ENCODE results near the gene SLCO2B1. TPM values are rescaled to one million over a fixed set of nuclear protein-coding genes. Genes with fewer than 3 reads are reported as not detected.

The SLCO2B1 gene
- total and polyA plus RNA-seq, 4 experiments from 2014 or later: 2.4 to 2.8 TPM; not detected in 2

GRCh38 chr11:75194147-75194546, 43.2 kb downstream of the SLCO2B1 start:
- Histone ChIP-seq H3K27ac (ENCODE audit: low read depth, low read length) (no peak overlapping the region), H3K27me3 (ENCODE audit: insufficient read depth, low read length) (no peaks in the 10 kb centered on the region), H3K4me3 (ENCODE audit: low read length in 2 of 2) (no peak overlapping the region), H3K9me3 (ENCODE audit: control insufficient read depth in 1 of 2, low read length in 2 of 2) (no peaks in the 10 kb centered on the region), H3K4me1 (ENCODE audit: insufficient read depth, low read length) (no peaks in the 10 kb centered on the region), H3K36me3 (ENCODE audit: insufficient read depth, low read length) (no peaks in the 10 kb centered on the region)
- ChIA-PET POLR2A (ENCODE audit: partially characterized antibody) (no interaction called here), CTCF (ENCODE audit: partially characterized antibody) (interaction anchor here (1.1 to 3.7 kb wide), 3 partner anchors 9 to 54 kb away, joined by 3 to 37 read pairs (median 27); no protein-coding TSS in a partner anchor)
- no peaks in the 10 kb centered on the region for H3K36me3 Mint-ChIP-seq
- intact Hi-C loops (cut with micrococcal nuclease): no loop called here
- peaks cover 0 to 1% of the 10 kb centered on the region in 2 donors for H3K27me3 Mint-ChIP-seq
- H3K4me1 Mint-ChIP-seq: no peaks in the 10 kb centered on the region
- H3K27ac Mint-ChIP-seq: no peak overlapping the region
- no peak for DNase-seq
- H3K9me3 Mint-ChIP-seq: peaks cover 0 to 1% (median 0%) of the 10 kb centered on the region in 8 donors
- no peak overlapping the region for H3K4me3 Mint-ChIP-seq

GRCh38 chr11:75195167-75195962, 44.5 kb downstream of the SLCO2B1 start:
- H3K27me3 ChIP-seq (ENCODE audit: insufficient read depth, low read length): no peaks in the 10 kb centered on the region
- H3K27me3 Mint-ChIP-seq: peaks cover 0 to 1% of the 10 kb centered on the region in 2 donors
- no peaks in the 10 kb centered on the region for H3K4me1 ChIP-seq (ENCODE audit: insufficient read depth, low read length)
- CTCF ChIA-PET (ENCODE audit: partially characterized antibody): interaction anchor here (3.0 to 3.7 kb wide), 2 partner anchors 10 to 55 kb away, joined by 27 to 37 read pairs; no protein-coding TSS in a partner anchor
- POLR2A ChIA-PET (ENCODE audit: partially characterized antibody): no interaction called here
- no peaks in the 10 kb centered on the region for H3K36me3 ChIP-seq (ENCODE audit: insufficient read depth, low read length)
- no peak overlapping the region for H3K27ac ChIP-seq (ENCODE audit: low read depth, low read length)
- intact Hi-C loops (cut with micrococcal nuclease): no loop called here
- H3K4me3 ChIP-seq (ENCODE audit: low read length in 2 of 2): no peak overlapping the region
- peaks cover 0 to 1% (median 0%) of the 10 kb centered on the region in 8 donors for H3K9me3 Mint-ChIP-seq
- no peak overlapping the region for H3K27ac Mint-ChIP-seq
- H3K36me3 Mint-ChIP-seq: no peaks in the 10 kb centered on the region
- DNase-seq: no peak
- H3K4me3 Mint-ChIP-seq: no peak overlapping the region
- no peaks in the 10 kb centered on the region for H3K4me1 Mint-ChIP-seq
- no peaks in the 10 kb centered on the region for H3K9me3 ChIP-seq (ENCODE audit: control insufficient read depth in 1 of 2, low read length in 2 of 2)

GRCh38 chr11:75196426-75196825, 45.5 kb downstream of the SLCO2B1 start:
- Mint-ChIP-seq H3K27ac (no peak overlapping the region), H3K27me3 (peaks cover 0 to 6% of the 10 kb centered on the region in 2 donors), H3K4me1 (no peaks in the 10 kb centered on the region), H3K4me3 (no peak overlapping the region), H3K36me3 (no peaks in the 10 kb centered on the region), H3K9me3 (peaks cover 0 to 1% (median 0%) of the 10 kb centered on the region in 8 donors)
- Histone ChIP-seq H3K4me3 (ENCODE audit: low read length in 2 of 2) (no peak overlapping the region), H3K27ac (ENCODE audit: low read depth, low read length) (no peak overlapping the region), H3K27me3 (ENCODE audit: insufficient read depth, low read length) (no peaks in the 10 kb centered on the region), H3K36me3 (ENCODE audit: insufficient read depth, low read length) (no peaks in the 10 kb centered on the region), H3K4me1 (ENCODE audit: insufficient read depth, low read length) (no peaks in the 10 kb centered on the region), H3K9me3 (ENCODE audit: control insufficient read depth in 1 of 2, low read length in 2 of 2) (no peaks in the 10 kb centered on the region)
- DNase-seq: no peak
- intact Hi-C loops (cut with micrococcal nuclease): no loop called here
- POLR2A ChIA-PET (ENCODE audit: partially characterized antibody): no interaction called here
- CTCF ChIA-PET (ENCODE audit: partially characterized antibody): interaction anchor here (0.8 to 3.7 kb wide), 3 partner anchors 9 to 56 kb away, joined by 3 to 37 read pairs (median 27); no protein-coding TSS in a partner anchor

GRCh38 chr11:75197512-75198277, 46.8 kb downstream of the SLCO2B1 start:
- no peak overlapping the region for H3K4me3 Mint-ChIP-seq
- POLR2A ChIA-PET (ENCODE audit: partially characterized antibody): no interaction called here

GRCh38 chr11:75198278-75198973, 47.5 kb downstream of the SLCO2B1 start:
- H3K4me1 Mint-ChIP-seq: no peaks in the 10 kb centered on the region
- Histone ChIP-seq H3K9me3 (ENCODE audit: control insufficient read depth in 1 of 2, low read length in 2 of 2) (no peaks in the 10 kb centered on the region), H3K36me3 (ENCODE audit: insufficient read depth, low read length) (no peaks in the 10 kb centered on the region), H3K27me3 (ENCODE audit: insufficient read depth, low read length) (no peaks in the 10 kb centered on the region), H3K4me3 (ENCODE audit: low read length in 2 of 2) (no peak overlapping the region), H3K4me1 (ENCODE audit: insufficient read depth, low read length) (no peaks in the 10 kb centered on the region), H3K27ac (ENCODE audit: low read depth, low read length) (no peak overlapping the region)
- peak overlapping the region in 1 of 7 donors; percentile 1 for H3K27ac Mint-ChIP-seq
- H3K36me3 Mint-ChIP-seq: no peaks in the 10 kb centered on the region
- peaks cover 0 to 1% (median 0%) of the 10 kb centered on the region in 8 donors for H3K9me3 Mint-ChIP-seq
- ChIA-PET POLR2A (ENCODE audit: partially characterized antibody) (no interaction called here), CTCF (ENCODE audit: partially characterized antibody) (interaction anchor here (15.9 kb wide), 1 partner anchor 55 kb away, joined by 560 read pairs; the partner anchor contains the start of gene SLCO2B1)
- H3K27me3 Mint-ChIP-seq: peaks cover 0 to 6% of the 10 kb centered on the region in 2 donors
- no peak overlapping the region for H3K4me3 Mint-ChIP-seq
- intact Hi-C loops (cut with micrococcal nuclease): no loop called here
- DNase-seq: no peak

More at GRCh38 chr11:75197512-75198277, 46.8 kb downstream of the SLCO2B1 start:
- Histone ChIP-seq H3K4me3 (ENCODE audit: low read length in 2 of 2) (no peak overlapping the region), H3K36me3 (ENCODE audit: insufficient read depth, low read length) (no peaks in the 10 kb centered on the region), H3K27ac (ENCODE audit: low read depth, low read length) (no peak overlapping the region), H3K4me1 (ENCODE audit: insufficient read depth, low read length) (no peaks in the 10 kb centered on the region), H3K9me3 (ENCODE audit: control insufficient read depth in 1 of 2, low read length in 2 of 2) (no peaks in the 10 kb centered on the region), H3K27me3 (ENCODE audit: insufficient read depth, low read length) (no peaks in the 10 kb centered on the region)
- DNase-seq: no peak
- Mint-ChIP-seq H3K9me3 (peaks cover 0 to 1% (median 0%) of the 10 kb centered on the region in 8 donors), H3K36me3 (no peaks in the 10 kb centered on the region), H3K27ac (peak overlapping the region in 1 of 7 donors; percentile 29), H3K4me1 (no peaks in the 10 kb centered on the region), H3K27me3 (peaks cover 0 to 6% of the 10 kb centered on the region in 2 donors)
- intact Hi-C loops (cut with micrococcal nuclease): no loop called here
- CTCF ChIA-PET (ENCODE audit: partially characterized antibody): interaction anchor here (15.9 kb wide), 1 partner anchor 54 kb away, joined by 560 read pairs; the partner anchor contains the start of gene SLCO2B1

GRCh38 chr11:75199412-75199955, 48.6 kb downstream of the SLCO2B1 start:
- Mint-ChIP-seq H3K27me3 (peaks cover 0 to 6% of the 10 kb centered on the region in 2 donors), H3K4me1 (no peaks in the 10 kb centered on the region), H3K36me3 (no peaks in the 10 kb centered on the region), H3K9me3 (peaks cover 0 to 1% (median 0%) of the 10 kb centered on the region in 8 donors), H3K27ac (no peak overlapping the region), H3K4me3 (no peak overlapping the region)
- Histone ChIP-seq H3K4me3 (ENCODE audit: low read length in 2 of 2) (no peak overlapping the region), H3K9me3 (ENCODE audit: control insufficient read depth in 1 of 2, low read length in 2 of 2) (no peaks in the 10 kb centered on the region), H3K27ac (ENCODE audit: low read depth, low read length) (no peak overlapping the region), H3K27me3 (ENCODE audit: insufficient read depth, low read length) (no peaks in the 10 kb centered on the region), H3K36me3 (ENCODE audit: insufficient read depth, low read length) (no peaks in the 10 kb centered on the region), H3K4me1 (ENCODE audit: insufficient read depth, low read length) (no peaks in the 10 kb centered on the region)
- CTCF ChIA-PET (ENCODE audit: partially characterized antibody): interaction anchor here (15.9 kb wide), 1 partner anchor 56 kb away, joined by 560 read pairs; the partner anchor contains the start of gene SLCO2B1
- intact Hi-C loops (cut with micrococcal nuclease): no loop called here
- POLR2A ChIA-PET (ENCODE audit: partially characterized antibody): no interaction called here
- no peak for DNase-seq
